Occipital lobe (tissue), 2 donors: ENCODE data around the gene PIGU. TPM values are rescaled to one million over a fixed set of nuclear protein-coding genes. Genes with fewer than 3 reads are reported as not detected.
A peak's percentile ranks its signal among the peaks of the same experiment; 100 is the strongest.
"Not testable (repeated sequence)": the region's sequence is repeated elsewhere in the genome, so short reads cannot be mapped to it uniquely, and the experiment has no call there.

Experiments used
- DNase-seq: peaks from one replicate; lab custom pipeline; 2025; lab: John Stamatoyannopoulos, UW
- total RNA-seq: library from RNA; depleted of rRNA; stranded (reverse); fragments of >200 nt; gene quantifications from one replicate; pipeline ENCODE4 v1.2.3, GENCODE V29; 2014

PIGU gene
- total RNA-seq, 1 donor from 2014 or later, result 14.8 TPM

DNA sequence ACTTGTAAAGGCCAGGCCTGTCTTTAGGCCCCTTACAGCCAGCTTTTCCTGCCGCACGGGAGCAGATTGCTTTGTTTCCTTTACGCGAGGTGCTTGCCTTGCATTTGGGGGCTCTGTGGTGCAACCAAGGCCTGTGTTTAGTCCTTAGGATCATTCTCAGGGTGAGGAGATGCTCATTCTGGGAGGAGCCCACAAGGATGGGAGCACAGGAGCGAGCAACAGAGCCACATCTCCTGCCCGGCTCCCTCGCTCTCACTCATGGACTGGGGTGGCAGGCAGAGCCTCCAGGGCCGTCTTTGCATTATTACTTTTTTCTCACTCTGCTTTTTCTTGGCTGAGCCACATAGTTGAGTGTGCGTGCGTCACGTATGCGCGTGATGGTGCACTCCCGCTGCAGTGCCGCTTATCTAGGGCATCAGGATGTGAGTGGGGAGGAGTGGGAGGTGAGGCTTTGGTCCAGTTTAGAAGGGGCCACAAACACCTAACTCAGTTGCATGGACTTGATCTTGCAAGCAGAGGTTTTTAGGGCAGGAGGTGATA is 141.5 kb downstream of the PIGU start:
- DNase-seq, result peak; percentile 36

DNA sequence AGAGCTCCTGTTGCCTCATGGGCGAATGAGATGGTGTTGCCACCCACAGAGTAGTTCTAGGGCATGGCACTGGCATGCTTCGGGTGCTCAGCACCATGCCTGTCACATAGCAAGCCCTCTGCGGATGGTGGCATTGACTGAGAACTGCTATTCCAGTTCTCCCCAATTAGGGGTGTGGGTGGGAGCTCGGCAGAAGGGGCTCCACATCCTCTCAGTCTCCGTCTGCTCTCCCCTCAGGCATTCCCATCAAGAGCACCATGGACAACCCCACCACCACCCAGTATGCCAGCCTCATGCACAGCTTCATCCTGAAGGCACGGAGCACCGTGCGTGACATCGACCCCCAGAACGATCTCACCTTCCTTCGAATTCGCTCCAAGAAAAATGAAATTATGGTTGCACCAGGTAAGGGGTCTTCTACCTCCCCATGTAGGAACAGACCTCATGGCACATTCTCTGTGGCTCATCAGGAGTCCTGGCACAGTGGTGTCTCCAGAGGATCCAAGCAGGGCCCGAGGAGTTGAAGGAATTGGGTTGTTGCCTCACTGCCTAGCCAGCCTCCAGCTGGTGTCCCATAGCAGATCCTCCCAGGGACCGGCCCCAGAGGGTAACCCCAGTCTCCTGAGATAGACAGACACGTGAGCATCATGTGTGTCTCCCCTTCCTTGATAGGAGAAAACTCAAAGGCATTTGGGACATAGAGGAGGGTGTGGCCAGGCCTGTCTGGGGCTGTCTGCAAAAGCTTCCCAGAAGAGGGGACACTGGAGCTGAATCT is 142.3 kb downstream of the PIGU start:
- no peak for DNase-seq

DNA sequence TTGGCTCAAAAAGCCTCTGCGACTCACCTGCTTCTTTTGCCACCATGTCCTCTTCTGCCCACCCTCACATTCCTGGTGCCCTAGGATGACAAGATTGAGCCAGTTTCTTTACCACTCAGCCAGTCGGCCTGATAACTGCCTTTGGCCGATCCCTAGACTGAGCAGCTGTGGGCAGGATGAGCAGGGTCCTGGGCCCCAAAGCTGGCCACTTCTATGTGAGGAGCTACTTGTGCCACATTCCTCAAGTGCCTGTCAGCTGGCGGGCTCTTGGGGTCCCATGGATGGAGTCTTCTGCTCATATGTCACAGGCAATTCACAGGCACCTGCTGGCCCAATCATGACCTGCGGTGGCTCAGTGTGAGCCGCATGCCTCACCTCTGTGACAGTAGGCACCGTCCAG is 144.1 kb downstream of the PIGU start:
- no peak for DNase-seq

DNA sequence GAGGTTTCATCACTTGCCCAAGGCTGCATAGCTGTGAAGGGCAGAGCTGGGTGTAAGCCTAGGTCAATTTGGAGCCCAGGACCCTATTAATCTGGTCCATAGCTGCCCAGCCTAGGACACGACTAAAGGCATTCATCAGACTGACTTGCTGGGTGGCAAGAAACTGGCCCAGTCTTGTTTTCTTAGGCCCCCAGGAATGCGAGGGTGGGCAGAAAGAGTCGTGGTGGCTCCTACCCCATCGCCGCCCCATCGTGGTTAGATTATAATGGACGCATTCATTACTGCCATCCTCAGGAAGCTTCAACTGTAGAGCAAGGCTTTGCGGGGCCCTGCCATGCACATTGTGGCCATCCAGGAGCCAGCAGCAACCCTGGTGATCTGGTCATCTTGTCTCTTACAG is 144.6 kb downstream of the PIGU start:
- no peak for DNase-seq

DNA sequence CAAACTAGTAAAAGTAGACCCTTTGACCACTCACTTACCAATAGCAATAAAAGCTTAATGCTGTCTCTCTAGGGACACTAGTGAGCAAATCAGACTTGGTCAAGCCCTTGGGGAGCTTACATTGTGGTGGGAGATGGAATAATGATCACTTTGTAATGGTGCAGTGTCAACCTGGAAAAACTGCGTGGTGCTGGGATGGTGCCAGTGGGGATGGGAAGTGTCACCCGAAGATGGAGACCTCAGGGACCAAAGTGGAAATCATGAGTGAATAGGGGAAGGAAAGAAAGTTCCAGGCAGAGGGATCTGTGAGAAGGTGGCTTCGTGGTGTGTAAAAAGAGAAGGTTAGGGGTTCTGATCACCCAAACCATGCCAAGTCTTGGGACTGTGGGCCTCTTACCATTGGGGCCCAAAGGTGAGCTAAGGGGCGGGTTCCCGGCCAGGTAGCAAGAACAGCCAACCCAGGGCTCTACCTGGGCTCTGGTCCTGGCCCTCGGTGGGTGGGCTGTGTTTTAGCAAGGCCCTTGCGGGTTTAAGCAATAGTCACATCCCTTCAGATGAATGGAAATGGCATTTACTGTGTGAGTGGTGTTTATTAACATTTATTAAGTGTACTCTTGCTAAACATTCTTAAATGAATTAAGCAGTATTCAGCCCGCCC is 145.2 kb downstream of the PIGU start:
- DNase-seq, result no peak

DNA sequence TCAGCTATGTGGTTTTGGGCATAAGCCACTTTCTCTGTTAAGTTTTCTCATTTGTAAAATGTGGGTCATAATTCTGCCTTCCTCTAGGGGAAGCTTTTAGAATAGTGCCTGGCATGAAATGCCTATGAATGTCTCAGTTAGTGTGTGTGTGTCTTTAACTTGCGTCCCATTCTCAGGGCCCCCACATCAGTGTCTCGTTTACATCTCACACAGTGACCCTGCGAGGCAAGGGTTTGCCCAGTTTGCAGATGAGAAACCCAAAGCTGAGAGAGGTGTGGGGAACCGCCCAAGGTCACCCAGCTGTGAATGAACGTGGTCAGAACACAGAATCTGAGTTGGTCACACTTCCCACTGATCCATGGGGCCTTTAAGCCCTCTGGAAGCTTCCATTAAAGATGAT is 146.6 kb downstream of the PIGU start:
- DNase-seq, result no peak

DNA sequence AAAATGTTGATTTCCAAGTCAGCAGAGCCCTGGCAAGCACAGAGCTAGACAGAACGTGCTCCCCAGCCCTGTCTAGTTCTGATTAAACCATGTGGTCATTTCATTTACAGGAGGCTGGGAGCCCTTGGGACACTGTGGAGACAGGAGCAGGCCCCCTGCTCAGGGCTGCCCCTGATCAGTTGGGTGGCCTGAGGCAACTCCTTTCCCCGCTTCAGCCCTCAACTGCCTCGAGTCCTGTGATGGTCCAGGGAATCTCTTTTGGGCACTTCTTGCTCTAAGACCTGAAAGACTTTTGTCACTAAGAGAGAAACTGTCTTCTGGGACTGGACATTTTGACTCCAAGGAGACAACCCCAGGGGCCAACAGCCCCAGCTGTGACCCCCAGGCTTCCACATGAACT is 147.2 kb downstream of the PIGU start:
- no peak for DNase-seq

DNA sequence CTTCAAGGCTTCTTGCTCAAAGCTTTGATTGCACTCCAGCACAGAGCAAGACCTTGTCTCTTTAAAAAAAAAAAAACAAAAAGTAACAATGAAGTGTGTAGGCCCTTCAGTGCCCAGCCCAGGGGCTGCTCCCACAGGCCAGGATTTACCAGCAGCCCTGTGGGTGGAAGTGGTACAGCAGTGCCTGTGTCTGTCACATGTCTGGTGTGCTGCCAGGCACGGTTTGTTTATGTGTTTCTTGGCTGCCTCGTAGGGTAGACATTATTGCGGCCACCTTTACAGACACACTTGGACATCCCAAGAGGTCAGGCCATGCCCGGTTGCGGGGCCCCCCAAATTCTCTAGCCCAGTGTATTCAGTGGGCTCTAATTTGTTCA is 148.0 kb downstream of the PIGU start:
- DNase-seq, result peak; percentile 18

DNA sequence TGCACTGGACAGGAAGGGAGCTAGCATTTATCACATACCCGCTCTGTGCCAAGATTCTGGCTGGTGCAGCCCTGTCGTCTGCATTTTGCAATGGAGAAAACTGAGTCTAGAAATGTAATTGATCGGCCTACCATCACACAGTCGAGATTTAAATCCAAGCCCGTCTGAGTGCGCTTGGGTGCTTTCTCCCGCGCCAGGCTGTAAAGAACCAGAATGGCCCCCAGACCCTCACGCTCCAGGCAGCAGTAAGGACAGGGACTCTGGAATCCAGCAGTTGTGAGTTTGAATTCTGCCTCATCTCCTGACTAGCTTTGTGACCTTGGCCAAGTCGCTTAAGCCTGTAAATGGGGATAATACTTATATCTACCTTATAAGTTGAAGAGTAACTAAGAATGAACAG is 149.9 kb downstream of the PIGU start:
- DNase-seq, result no peak

DNA sequence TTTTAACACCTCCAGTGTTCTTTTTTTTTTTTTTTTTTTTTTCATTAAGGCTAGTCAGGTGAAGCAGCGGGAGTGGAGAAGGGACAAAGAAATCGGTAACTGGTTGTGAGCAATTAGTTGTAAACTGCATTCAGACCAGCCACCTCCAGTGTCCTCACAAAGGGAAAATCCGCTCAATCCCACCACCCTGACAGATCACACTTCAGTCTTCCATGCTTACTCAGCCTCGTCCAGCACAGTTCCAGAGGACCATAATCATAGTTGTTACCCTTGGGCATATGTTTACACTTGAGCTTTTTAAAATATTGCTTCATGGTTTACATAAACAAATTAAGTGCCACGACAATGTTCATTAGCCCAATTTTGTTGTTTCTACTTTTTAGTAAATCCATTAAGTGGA is 150.4 kb downstream of the PIGU start:
- no peak for DNase-seq

DNA sequence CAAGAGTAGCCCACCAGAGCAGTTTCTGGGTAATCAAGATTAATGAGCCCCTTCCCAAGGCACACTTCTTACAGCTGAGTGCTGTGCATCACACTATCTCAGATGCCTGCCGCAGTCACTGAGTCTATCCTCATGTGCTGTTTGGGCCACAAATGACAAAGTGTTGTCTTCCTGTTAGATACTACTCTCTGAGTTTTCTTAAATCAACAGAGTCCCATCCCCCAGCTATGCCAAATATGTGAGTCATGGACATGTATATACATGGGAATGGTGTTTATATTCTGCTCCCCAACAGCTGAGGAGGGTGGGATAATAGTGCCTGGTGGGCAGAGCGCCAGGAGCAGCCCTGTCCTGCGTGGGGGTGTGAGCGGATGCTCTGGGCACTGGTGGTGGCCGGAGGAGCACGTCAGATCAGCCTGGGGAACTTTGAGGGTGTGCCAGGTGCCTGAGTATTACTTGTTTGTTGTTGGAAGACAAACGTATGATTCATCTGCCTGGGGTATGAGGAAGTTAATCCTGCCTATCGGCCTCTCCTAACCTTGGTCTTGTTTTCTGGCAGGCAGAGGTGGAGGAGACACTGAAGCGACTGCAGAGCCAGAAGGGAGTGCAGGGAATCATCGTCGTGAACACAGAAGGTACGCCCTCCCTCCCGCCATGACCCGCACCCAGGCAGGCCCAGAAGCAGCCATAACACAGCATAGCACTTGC is 151.0 kb downstream of the PIGU start:
- peak; percentile 52 for DNase-seq

DNA sequence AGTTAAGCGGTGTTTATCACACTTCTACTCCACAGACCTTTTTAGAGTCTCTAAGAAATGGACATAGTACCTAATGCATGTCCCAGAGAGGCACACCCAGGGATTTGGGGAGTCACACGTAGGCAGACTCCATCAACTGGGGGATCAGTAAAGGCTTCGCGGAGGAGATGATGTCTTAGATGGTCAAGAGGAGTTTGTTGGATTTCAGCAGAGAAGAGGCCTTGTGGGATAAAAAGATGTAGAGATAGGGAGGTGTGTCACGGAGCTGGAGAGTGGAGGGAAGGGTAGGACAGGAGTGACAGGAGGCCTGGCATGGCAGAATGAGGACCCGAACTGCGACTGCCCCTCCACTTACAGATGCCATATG is 151.6 kb downstream of the PIGU start:
- DNase-seq, result no peak

DNA sequence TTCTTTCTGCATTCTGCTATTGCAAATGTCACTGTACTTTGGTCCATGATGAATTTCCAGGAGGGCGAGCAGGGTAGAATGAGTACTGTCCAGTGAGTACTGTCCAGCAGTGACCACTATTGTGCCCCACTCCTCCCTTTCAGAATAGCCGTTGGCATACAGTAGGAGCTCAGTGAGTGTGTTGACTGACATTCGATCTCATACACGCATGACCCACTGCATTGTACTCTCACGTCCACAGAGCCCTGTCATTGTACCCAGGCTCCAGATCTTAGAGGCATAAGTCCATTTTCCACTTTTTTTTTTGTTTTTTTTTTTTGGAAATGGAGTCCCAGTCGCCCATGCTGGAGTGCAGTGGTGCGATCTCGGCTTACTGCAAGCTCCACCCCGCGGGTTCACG is 152.5 kb downstream of the PIGU start:
- DNase-seq, result no peak

DNA sequence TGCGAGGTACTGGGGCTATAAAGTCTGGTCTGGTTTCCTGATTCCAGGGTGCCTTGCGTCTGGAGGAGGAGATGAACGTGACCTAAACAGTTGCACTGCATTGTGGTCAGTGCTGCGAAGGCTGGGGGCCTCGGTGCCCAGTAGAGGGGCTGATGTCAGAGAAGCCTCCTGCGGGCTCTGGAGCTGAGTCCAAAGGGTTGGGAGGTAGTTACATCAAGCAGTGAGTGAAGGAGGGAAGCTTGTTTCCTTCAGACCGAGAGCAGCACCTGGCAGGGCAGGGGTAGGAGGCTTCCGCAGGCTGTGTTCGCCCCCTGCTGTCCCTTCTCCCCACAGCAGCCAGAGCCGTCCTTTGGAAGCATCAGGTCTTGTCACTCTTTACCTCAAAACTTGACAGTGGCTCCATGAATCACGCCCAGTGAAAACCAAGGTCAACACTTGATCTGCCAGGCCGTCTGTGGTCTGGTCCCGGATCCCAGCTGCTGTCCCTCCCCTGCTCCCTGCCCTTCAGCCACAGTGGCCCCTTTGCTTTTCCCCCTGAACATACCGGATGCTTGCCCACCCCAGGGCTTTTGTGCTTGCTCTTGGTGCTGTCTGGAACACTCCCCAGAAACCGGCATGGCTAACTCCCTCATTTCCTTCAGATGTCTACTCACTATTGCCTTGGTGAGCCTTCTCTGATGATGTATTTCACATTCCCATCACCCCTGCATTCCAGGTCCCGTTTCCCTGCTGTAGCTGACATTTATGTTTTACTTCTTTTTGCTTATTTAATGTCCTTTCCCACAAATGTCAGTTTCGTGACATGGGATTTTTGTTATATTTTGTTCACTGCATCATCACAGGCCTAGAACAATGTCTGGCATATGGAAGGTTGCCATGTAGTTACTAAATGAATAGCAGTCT is 153.7 kb downstream of the PIGU start:
- no peak for DNase-seq

DNA sequence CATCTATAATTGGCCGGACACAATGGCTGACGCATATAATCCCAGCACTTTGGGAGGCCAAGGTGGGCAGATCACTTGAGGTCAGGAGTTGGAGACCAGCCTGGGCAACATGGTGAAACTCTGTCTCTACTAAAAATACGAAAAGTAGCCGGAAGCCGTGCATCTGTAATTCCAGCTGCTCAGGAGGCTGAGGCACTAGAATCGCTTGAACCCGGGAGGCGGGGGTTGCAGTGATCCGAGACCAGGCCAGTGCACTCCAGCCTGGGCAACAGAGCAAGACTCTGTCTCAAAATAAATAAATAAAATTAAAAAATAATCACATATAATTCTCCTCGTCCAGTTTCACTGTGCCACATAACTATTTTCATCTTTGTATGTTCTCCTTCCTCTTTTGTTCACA is 157.1 kb downstream of the PIGU start:
- not testable (repeated sequence) for DNase-seq

DNA sequence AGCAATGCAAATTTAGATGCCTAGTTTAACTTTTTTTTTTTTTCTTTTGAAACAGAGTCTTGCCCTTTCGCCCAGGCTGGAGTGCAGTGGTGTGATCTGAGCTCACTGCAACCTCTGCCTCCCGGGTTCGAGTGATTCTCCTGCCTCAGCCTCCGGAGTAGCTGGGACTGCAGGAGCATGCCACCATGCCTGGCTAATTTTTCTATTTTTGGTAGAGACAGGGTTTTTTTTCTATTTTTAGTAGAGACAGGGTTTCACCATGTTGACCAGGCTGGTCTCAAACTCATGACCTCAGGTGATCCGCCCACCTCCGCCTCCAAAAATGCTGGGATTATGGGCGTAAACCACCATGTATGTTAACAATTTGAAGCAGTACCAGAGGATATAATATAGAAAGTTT is 158.0 kb downstream of the PIGU start:
- not testable (repeated sequence) for DNase-seq

DNA sequence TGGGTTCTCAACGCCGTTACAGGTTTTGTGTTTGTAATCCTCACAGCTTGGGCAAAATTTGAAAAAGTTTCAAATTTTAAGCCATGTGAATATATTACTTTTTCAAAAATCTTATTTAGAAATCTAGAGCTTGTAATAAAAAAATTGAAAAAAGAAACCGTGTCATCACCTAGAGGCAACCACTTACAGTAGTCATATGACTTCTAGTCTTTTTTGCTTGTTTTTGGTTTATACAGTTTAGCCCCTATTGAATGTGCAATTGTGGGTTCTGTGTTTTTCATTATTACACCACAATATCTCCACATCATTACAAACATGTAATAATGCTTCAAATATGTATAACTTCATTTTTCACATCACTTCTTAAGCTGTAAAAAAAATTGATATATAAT is 159.8 kb downstream of the PIGU start:
- no peak for DNase-seq

DNA sequence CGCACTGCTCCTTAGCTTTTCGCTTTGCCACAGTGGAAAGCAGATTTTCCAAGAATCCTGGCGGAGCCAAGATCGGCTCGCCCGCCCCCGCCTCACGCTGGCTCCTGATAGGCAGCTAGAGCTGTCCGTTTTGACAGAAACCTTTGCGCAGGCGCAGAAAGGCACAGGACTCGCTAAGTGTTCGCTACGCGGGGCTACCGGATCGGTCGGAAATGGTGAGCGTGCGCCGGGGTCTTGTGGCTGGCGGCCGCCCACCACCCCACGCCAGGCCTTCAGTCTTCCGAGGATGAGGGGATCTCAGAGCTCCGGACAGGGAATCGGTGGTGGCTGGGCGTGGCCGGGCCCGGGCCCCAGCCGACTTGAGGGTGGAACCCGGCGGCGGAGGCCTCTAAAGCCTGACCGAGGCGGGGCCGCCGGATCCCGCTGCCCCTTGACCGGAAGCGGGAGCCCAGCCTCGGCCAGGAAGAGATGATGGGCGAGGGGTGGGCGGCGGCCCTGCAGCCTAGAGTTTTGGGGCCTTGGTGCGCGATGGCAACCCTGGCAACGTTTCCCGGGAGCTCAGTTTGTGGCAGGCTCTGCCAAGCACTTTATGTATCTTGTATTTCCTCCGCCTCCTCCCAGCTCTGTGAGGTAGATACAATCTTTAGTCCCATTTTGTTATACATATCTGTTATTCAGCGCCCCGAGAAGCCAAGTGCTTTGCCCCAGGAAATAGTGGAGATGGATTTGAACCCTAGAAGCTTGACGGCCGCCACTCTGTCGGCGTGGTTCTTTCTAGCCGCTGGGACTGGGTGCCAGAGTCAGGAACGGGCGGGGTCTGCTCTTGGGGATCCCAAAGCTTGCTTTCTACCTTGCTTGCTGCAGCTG is 160.4 kb downstream of the PIGU start, which contains the start of gene DYNLRB1:
Gene DYNLRB1, plus strand, starts transcription at position 176 of the 867 bp plus-strand sequence. Its CDS starts 37 bp downstream, at position 213.
- DNase-seq, result peak; percentile 93

DNA sequence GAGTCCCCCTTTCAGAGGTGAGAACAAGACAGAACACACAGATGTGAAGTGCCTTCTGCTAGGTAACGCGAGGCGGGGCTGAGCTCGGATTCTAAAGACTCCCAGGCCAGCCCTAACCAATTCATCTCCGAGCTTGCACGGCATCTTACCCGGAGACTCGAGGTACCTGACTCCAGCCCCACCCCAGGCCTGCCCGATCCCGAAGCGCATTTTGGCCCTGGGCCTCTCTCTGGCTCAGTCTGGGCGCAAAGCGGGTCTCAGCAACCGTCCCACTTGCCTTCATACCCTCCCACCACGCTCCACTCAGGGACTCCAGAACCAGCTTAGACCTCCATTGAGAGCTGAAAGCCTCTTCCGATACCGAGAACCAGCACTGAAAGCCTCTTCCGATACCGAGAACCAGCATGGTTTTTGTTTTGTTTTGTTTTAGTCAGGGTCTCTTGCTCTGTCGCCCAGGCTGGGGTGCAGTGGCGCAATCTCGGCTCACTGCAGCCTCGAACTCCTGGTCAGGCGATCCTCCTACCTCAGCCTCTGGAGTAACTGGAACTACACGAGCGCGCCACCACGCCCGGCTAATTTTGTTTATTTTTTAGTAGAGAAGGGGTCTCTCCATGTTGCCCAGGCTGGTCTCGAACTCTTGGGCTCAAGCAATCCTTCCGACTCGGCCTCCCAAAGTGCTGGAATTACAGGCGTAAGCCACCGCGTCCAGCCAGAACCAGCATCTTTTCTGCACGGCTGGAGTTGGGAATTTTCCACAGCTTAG is 161.2 kb downstream of the PIGU start:
- peak; percentile 68 for DNase-seq
